SH-SY5Y (cell line): ENCODE data around the gene TTF2.

Experiments used
- GATA2 ChIP-seq: IDR thresholded peaks from 2 replicates; pipeline ENCODE4 v1.6.1; 2011; ENCODE audit warnings: mild to moderate bottlenecking, low read depth, low read length
- GATA3 ChIP-seq: IDR thresholded peaks from 2 replicates; pipeline ENCODE4 v1.6.1; 2011; ENCODE audit warnings: low read depth, mild to moderate bottlenecking, low read length, moderate library complexity

GRCh38 chr1:117128323-117129079 is 68.4 kb downstream of the TTF2 start:
- TF ChIP-seq GATA2, result no peak
- no peak for TF ChIP-seq GATA3
